ENCODE results near the gene XBP1.
"Not testable (repeated sequence)": the region's sequence is repeated elsewhere in the genome, so short reads cannot be mapped to it uniquely, and the experiment has no call there.

XBP1 gene

DNA sequence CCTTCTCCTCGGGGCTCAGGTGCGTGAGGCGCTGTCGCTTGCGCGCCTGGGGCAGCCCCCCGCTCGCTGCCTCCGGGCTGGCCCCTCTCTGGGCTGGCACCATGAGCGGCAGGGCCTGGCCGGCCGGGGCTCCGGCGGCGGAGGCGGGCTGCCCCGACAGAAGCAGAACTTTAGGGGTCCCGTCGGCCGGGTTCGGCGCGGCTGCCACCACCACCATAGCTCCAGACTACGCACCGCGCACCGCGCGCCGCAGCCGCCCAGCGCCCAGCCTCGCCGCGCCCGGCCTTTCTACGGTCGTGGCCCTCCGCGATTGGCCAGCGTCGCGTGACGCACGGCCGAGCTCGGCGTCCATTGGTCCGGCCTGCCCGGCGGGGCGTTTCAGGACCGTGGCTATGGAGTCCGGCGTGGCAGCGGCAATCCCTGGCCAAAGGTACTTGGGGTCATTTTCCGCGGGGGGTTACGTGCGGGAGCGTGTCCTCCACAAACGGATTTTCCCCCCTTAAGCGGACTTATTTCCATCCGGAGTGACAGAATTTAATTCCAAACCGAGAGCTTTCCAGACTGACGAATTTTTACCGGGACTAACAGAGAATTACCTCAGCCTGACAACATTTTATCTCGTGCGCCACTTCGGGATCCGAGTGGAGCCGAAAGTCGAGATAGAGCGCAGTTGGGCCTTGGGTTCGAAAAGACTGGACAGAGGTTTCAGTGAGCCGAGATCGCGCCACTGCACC is at the start of gene XBP1:
Gene XBP1 (minus strand): TSS at position 262 of the 734 bp plus-strand sequence.
- peak within 1 kb of the TSS; percentile 70 to 88 for H3K4me3 ChIP-seq (replicated peaks in 1 of 2; ENCODE audit: low read depth in 2 of 2, low read length in 2 of 2)
- TF ChIP-seq, protein P1, sequence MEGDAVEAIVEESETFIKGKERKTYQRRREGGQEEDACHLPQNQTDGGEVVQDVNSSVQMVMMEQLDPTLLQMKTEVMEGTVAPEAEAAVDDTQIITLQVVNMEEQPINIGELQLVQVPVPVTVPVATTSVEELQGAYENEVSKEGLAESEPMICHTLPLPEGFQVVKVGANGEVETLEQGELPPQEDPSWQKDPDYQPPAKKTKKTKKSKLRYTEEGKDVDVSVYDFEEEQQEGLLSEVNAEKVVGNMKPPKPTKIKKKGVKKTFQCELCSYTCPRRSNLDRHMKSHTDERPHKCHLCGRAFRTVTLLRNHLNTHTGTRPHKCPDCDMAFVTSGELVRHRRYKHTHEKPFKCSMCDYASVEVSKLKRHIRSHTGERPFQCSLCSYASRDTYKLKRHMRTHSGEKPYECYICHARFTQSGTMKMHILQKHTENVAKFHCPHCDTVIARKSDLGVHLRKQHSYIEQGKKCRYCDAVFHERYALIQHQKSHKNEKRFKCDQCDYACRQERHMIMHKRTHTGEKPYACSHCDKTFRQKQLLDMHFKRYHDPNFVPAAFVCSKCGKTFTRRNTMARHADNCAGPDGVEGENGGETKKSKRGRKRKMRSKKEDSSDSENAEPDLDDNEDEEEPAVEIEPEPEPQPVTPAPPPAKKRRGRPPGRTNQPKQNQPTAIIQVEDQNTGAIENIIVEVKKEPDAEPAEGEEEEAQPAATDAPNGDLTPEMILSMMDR (IDR thresholded peaks at IDR 0.05; ENCODE audit: low read depth, low read length): no peak
- peak; percentile 93 to 96 for DNase-seq (ENCODE audit: low read depth in 2 of 2)

DNA sequence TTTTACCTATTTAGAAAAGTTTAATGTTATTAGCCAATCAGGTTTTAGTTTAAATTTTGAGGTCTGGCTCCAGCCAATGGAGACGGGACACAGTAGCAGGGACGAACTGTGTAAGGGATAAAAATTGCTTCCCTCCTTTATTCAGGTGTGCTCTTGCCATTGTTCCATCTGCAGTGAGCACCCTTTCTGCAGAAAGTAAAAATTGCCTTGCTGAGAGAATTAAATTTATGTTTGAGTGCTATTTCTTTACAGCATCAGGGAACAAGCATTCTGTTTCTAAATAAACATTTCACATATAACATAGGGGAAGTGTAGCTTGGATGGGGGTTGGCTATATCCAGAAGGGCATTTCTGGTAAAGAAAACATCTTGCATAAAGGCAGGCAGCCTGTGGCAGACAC is 46.6 kb upstream of the XBP1 start:
- no peak overlapping the region for H3K4me3 ChIP-seq (replicated peaks in 1 of 2; ENCODE audit: low read depth in 2 of 2, low read length in 2 of 2)
- no peak for DNase-seq (ENCODE audit: low read depth in 2 of 2)
- TF ChIP-seq, protein P1 (IDR thresholded peaks at IDR 0.05; ENCODE audit: low read depth, low read length): no peak

DNA sequence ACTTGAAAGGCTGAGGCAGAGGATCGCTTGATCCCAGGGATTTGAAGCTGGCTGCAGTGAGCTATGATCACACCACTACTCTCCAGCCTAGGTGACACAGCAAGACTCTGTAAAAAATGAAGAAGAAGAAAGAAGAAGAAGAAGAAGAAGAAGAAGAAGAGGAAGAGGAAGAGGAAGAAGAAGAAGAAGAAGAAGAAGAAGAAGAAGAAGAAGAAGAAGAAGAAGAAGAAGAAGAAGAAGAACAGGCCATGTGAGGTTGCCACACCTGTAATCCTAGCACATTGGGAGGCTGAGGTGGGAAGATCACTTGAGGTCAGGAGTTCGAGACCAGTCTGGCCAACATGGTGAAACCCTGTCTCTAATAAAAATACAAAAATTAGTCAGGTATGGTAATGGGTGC is 43.9 kb upstream of the XBP1 start:
- DNase-seq (ENCODE audit: low read depth in 2 of 2): not testable (repeated sequence)

DNA sequence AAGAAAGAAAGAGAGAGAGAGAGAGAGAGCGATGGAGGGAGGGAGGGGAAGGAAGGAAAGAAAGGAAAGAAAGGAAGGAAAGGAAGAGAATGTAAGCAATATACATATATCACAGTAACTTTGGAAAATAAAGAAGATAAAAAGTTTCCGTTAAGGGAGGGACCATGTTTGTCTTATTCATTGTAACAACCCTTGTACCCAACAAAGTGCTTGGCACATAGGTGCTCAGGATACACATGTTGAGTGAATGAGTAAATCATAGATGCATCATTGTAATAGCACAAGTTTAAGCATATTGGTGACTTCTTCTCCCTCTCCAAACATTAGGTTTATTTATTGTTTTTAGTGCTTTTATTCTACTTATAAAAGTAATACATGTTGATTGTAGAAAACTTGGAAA is 43.3 kb upstream of the XBP1 start:
- TF ChIP-seq, protein P1 (IDR thresholded peaks at IDR 0.05; ENCODE audit: low read depth, low read length): no peak
- DNase-seq (ENCODE audit: low read depth in 2 of 2): no peak
- no peak overlapping the region for H3K4me3 ChIP-seq (replicated peaks in 1 of 2; ENCODE audit: low read depth in 2 of 2, low read length in 2 of 2)

More for the DNA sequence above, 43.9 kb upstream of the XBP1 start:
- H3K4me3 ChIP-seq (replicated peaks in 1 of 2; ENCODE audit: low read depth in 2 of 2, low read length in 2 of 2): not testable (repeated sequence)

DNA sequence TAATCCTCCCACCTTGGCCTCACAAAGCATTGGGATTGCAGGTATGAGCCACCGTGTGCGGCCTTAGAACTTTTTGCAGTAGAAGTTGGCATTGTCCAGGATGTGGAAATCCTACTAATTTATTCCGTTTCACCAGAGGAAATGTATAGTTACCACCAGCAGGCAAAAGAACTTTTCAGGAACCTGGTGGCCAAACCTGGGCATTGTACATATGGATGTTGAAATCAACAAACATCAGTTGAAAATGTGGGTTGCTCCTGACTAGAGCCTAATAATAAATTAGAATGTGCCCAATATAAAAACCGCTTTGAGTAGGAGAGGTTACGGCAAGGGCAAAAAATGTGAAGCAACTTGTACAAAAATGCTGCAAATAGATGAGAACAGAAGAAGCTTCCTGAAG is 40.7 kb upstream of the XBP1 start:
- no peak overlapping the region for H3K4me3 ChIP-seq (replicated peaks in 1 of 2; ENCODE audit: low read depth in 2 of 2, low read length in 2 of 2)
- TF ChIP-seq, protein P1 (IDR thresholded peaks at IDR 0.05; ENCODE audit: low read depth, low read length): no peak
- DNase-seq (ENCODE audit: low read depth in 2 of 2): no peak

DNA sequence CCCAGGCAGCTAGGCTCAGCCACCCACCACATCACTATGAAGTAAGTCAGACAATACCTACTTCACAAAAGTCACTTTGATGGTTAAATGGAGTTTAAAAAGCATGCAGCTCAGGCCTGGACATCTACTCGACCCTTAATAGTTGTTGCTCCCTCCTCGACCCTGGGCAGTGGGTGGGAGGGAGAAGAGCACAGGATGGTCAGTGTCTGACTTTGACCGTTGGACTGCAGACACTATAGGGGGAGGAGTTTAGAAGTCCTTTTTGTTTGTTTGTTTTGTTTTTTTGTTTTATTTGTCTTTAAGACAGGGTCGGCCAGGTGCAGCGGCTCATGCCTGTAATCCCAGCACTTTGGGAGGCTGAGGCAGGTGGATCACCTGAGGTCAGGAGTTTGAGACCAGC is 38.6 kb upstream of the XBP1 start:
- H3K4me3 ChIP-seq (replicated peaks in 1 of 2; ENCODE audit: low read depth in 2 of 2, low read length in 2 of 2): no peak overlapping the region
- TF ChIP-seq, protein P1 (IDR thresholded peaks at IDR 0.05; ENCODE audit: low read depth, low read length): no peak
- no peak for DNase-seq (ENCODE audit: low read depth in 2 of 2)

DNA sequence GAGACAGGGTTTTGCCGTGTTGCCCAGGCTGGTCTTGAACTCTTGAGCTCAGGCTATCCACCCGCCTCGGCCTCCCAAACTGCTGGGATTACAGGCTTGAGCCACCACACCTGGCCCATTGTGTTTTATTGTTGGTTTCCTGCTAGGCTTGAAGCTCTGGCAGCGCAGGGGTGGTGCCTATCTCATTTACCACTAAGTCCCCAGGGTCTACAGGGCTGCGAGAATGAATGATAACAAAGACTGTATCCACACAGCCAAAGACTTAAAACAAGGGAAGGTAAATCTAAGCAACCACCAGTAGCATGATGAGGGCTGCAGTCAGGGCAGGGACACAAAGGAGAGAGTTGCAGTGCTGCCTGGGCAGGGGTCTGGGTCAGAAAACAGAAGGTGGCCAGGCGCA is 37.3 kb upstream of the XBP1 start:
- DNase-seq (ENCODE audit: low read depth in 2 of 2): no peak
- TF ChIP-seq, protein P1 (IDR thresholded peaks at IDR 0.05; ENCODE audit: low read depth, low read length): no peak
- H3K4me3 ChIP-seq (replicated peaks in 1 of 2; ENCODE audit: low read depth in 2 of 2, low read length in 2 of 2): no peak overlapping the region

Measured in cardiac fibroblast (primary cell).